Measurements from ENCODE around the gene CDC45. TPM values are rescaled to one million over a fixed set of nuclear protein-coding genes. Genes with fewer than 3 reads are reported as not detected.

Gene CDC45
- total and polyA plus RNA-seq, 3 donors from 2014 or later, result 38.8 to 47.2 (median 43.7) TPM

DNA sequence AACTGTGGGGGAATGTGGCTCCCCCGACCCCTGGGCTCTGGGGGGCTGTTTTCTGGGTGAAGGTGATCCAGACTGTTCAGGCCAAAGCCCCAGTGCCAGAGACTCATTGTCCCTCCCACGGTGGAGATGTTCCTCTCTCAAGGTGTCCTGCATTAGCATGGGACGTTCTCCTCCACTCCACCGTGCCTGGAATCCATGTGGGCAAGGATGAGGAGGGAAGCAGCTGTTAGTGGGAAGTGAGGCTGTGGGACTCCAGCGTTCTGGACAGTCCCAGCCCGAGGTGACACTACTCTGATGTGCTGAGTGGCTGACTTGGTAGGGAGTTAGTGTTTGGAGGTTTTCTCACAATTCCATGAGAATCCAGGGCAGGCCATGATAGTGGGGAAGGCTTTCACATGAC lies 75.9 kb downstream of the CDC45 start:
- Histone ChIP-seq H3K27me3 (no peaks in the 10 kb centered on the region), H3K9me3 (no peaks in the 10 kb centered on the region), H3K4me3 (no peak overlapping the region), H3K4me1 (no peaks in the 10 kb centered on the region), H3K27ac (no peak overlapping the region), H3K36me3 (ENCODE audit: low read depth, missing control alignments) (no peaks in the 10 kb centered on the region)
- WGBS, 2 donors, result 84 to 91% methylated on average over 6 of the region's 6 CpGs
- intact Hi-C loops (cut with DNase I; ENCODE audit: low total_unique reads), result no loop called here
- no peak for DNase-seq
- TF ChIP-seq, protein P1, sequence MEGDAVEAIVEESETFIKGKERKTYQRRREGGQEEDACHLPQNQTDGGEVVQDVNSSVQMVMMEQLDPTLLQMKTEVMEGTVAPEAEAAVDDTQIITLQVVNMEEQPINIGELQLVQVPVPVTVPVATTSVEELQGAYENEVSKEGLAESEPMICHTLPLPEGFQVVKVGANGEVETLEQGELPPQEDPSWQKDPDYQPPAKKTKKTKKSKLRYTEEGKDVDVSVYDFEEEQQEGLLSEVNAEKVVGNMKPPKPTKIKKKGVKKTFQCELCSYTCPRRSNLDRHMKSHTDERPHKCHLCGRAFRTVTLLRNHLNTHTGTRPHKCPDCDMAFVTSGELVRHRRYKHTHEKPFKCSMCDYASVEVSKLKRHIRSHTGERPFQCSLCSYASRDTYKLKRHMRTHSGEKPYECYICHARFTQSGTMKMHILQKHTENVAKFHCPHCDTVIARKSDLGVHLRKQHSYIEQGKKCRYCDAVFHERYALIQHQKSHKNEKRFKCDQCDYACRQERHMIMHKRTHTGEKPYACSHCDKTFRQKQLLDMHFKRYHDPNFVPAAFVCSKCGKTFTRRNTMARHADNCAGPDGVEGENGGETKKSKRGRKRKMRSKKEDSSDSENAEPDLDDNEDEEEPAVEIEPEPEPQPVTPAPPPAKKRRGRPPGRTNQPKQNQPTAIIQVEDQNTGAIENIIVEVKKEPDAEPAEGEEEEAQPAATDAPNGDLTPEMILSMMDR (IDR thresholded peaks at IDR 0.05), result no peak
- TF ChIP-seq POLR2A (IDR thresholded peaks at IDR 0.05), result no peak

DNA sequence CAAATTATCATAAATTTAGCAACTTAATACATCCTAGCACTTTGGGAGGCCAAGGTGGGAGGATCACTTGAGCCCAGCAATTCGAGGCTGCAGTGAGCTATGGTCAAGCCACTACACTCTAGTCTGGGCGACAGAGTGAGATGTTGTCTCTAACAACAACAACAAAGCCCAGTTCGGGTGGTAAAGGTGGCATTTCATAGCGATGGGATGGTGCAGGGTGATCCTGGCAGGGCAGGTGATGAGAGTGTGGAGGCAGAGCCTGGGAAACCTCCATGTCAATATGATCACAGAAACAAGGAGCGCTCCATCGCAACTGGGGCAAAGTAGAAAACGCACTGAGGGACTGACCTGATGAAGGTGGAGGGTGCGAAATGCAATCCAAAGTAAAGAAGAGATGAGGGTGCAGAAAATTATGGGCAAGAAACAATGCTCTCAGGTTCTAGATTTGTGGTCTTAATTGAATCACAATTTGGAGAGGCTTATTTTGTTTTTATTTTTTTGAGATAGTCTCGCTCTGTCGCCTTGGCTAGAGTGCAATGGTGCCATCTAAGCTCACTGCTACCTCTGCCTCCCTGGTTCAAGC lies 77.3 kb downstream of the CDC45 start:
- Histone ChIP-seq H3K27me3 (no peaks in the 10 kb centered on the region), H3K36me3 (ENCODE audit: low read depth, missing control alignments) (no peaks in the 10 kb centered on the region), H3K4me1 (no peaks in the 10 kb centered on the region), H3K4me3 (no peak overlapping the region), H3K27ac (no peak overlapping the region), H3K9me3 (no peaks in the 10 kb centered on the region)
- TF ChIP-seq, protein P1 (IDR thresholded peaks at IDR 0.05), result no peak
- TF ChIP-seq POLR2A (IDR thresholded peaks at IDR 0.05), result no peak
- intact Hi-C loops (cut with DNase I; ENCODE audit: low total_unique reads), result no loop called here
- WGBS, 2 donors, result 91 to 94% methylated on average over 10 of the region's 10 CpGs
- DNase-seq, result no peak

DNA sequence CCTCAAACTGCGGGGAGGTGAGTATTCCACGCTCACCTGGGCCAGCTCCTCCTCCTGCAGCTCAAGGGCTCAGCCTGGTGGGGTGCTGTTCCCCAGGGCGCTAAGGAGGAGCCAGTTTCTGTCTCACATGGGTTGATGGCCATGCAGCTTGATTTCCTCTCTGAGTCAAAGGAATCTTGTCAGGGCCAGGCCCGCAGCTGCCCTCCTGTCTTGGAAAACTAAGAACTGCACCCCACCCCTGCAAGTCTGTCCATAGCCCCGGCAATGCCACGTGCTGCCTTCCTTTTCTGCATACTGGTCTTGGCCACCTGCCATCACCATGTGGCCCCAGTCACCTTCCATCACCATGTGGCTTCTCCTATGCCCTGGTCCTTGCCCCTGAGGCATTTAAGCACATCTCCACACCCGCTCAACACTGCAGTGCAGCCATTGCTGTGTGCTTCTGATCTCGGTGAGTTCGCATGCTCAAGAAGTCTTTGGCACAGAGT lies 79.6 kb downstream of the CDC45 start:
- 84 to 88% methylated on average over 8 to 9 of the region's 9 CpGs for WGBS, 2 donors
- H3K9me3 ChIP-seq, result no peaks in the 10 kb centered on the region
- H3K27me3 ChIP-seq, result no peaks in the 10 kb centered on the region
- no peak overlapping the region for H3K4me3 ChIP-seq
- TF ChIP-seq, protein P1 (IDR thresholded peaks at IDR 0.05), result no peak
- DNase-seq, result no peak
- H3K36me3 ChIP-seq (ENCODE audit: low read depth, missing control alignments), result no peaks in the 10 kb centered on the region
- H3K4me1 ChIP-seq, result no peaks in the 10 kb centered on the region
- intact Hi-C loops (cut with DNase I; ENCODE audit: low total_unique reads), result no loop called here
- no peak overlapping the region for H3K27ac ChIP-seq

DNA sequence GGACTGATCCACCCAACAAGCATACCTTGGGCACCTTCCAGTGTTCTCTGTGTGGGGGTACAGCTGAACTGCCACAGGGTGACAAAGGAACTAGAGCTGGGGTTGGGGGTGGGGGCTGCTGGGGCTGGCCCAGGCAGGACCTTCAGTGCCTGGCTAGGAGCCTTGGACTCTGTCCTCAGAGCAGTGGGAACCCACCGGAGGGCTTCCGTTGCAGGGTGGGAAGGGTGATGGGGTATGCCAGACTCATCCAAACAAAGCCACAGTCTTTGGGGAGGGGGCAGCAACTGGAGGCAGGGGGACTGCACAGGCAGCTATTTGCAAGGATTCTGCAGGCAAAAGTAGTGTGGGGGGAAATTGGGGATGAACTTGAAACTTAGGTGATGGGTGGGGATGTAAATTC lies 80.2 kb downstream of the CDC45 start:
- WGBS, 2 donors, result 92 to 96% methylated on average over 2 of the region's 2 CpGs

More for the DNA sequence above, 80.2 kb downstream of the CDC45 start:
- Histone ChIP-seq H3K9me3 (no peaks in the 10 kb centered on the region), H3K27ac (no peak overlapping the region), H3K4me3 (no peak overlapping the region), H3K27me3 (no peaks in the 10 kb centered on the region), H3K4me1 (no peaks in the 10 kb centered on the region), H3K36me3 (ENCODE audit: low read depth, missing control alignments) (no peaks in the 10 kb centered on the region)
- DNase-seq, result no peak
- no peak for TF ChIP-seq POLR2A (IDR thresholded peaks at IDR 0.05)
- TF ChIP-seq, protein P1 (IDR thresholded peaks at IDR 0.05), result no peak
- intact Hi-C loops (cut with DNase I; ENCODE audit: low total_unique reads), result no loop called here

Measured in testis (tissue), 3 donors.